ENCODE measurements around the gene FSIP1. TPM values are rescaled to one million over a fixed set of nuclear protein-coding genes. Genes with fewer than 3 reads are reported as not detected.

FSIP1 gene
- polyA plus RNA-seq, 3 donors = 1.4 to 2.6 (median 2.0) TPM

- no peak for DNase-seq (ENCODE audit: extremely low read depth in 1 of 11, low read depth in 9 of 11, low spot score in 4 of 11)
These were observed 142.0 kb downstream of the FSIP1 start for GRCh38 chr15:39640665-39641064.

- no peak for DNase-seq (ENCODE audit: extremely low read depth in 1 of 11, low read depth in 9 of 11, low spot score in 4 of 11)
These were observed 143.6 kb downstream of the FSIP1 start for GRCh38 chr15:39639037-39639436.

- DNase-seq (ENCODE audit: extremely low read depth in 1 of 11, low read depth in 9 of 11, low spot score in 4 of 11) = no peak
These were observed 144.6 kb downstream of the FSIP1 start for GRCh38 chr15:39638041-39638440.

DNA sequence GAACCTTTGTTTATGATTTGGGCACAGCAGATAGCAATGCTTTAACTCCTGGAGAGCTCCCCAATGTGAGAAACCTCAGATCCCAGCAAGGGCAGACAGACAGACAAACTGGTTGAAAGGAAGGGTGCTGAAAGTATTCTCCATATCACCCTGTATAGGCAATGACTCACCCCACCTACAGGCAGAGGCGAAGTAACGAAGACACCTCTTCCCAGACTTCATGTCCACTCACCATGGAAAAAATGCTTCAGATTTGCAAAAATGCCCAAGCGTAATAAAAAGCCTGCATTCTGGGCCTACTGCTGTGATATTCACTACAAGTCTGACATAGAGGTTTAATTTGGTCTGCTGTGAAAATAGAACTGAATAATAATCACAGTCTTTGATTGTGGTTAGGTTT is 151.3 kb downstream of the FSIP1 start:
- DNase-seq (ENCODE audit: extremely low read depth in 1 of 11, low read depth in 9 of 11, low spot score in 4 of 11) = no peak

DNA sequence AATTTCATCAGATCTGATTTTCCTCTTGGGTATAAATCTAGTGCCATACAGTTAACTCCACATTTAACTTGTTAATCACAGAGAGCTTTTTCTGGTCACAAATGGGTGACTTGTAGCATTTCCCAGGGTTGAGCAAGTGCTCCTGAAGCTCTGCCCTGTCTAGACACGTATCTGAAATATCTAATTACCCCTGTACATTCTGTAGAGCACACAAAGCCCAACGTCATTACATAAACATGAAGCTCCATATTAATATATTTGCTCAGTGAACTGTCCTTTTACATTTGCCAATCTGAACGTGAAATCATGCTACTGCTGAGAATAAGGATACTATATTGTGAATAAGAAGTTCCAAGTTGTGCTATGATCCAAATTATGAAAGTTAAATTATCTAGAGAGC is 152.7 kb downstream of the FSIP1 start:
- no peak for DNase-seq (ENCODE audit: extremely low read depth in 1 of 11, low read depth in 9 of 11, low spot score in 4 of 11)

DNA sequence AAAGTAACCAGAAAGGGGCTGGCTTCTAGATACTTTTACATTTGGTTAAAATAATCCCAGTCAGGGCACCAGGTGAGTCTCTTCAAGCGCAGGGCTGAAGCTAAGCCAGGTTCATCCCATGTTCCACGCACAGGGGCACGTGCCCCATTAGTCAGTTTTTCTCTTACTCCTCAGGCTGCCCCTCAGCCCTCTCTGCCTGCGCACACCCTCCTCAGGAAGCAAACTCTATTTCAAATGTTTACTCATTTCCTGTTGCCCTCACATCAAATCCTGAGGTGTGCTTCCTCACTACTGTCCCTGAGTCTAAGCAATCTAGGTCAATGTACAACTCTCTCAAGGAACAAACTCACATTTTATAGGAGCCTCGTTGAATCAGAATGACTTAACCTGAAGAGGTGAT is 153.3 kb downstream of the FSIP1 start:
- no peak for DNase-seq (ENCODE audit: extremely low read depth in 1 of 11, low read depth in 9 of 11, low spot score in 4 of 11)

DNA sequence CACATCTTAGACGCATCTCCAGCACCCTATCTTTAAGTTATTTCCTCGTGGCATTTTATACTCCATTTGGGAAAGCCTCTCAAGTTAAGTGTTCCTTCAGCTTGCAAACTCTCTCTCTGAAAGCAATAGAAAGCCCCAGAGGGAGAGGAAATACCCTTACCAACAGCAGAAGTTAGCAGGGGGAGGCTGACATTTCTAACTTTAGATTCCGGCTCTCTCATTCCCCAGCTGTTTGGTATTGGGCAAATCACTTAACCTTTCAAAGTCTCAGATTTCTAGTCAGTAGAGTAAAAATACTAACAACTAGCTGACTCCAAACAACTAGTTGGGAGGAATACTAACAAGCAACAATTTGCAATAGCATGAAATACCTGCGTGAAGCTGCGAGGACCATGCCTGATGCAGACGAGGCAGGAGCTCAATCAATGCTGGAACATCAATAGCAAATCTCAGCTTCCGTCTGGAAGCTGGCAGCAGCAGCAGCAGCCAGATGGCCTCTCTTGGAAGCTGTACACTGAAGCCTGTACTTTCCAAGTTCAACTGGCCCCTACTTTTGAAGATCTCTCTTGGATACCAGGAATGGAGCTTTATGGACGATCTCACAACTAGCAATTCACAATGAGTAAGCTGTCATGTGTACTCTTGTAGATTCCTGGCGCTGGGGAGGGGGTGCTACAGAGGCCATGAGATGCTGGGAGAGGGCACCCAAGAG is 153.9 kb downstream of the FSIP1 start:
- DNase-seq (ENCODE audit: extremely low read depth in 1 of 11, low read depth in 9 of 11, low spot score in 4 of 11) = no peak

DNA sequence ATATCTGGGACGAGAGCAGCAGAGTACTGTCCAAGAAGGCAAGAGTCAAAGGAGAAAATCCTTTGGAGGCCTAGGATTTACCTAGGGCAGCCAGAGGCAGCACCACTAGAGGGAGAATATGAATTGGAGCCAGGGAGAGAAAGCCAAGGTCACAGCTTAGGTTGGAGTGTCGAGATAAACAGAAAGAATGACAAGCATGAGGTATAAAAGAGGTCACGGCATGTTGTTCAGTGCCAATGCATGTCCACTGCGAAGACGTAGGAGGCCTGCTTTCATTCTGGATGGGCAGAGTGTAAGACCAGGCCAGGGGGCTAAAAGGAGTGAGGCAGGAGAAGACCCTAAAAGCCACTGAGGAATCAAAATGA is 154.5 kb downstream of the FSIP1 start:
- no peak for DNase-seq (ENCODE audit: extremely low read depth in 1 of 11, low read depth in 9 of 11, low spot score in 4 of 11)

GRCh38 chr15:39627451-39628143 is 155.0 kb downstream of the FSIP1 start:
- no peak for DNase-seq (ENCODE audit: extremely low read depth in 1 of 11, low read depth in 9 of 11, low spot score in 4 of 11)

- DNase-seq (ENCODE audit: extremely low read depth in 1 of 11, low read depth in 9 of 11, low spot score in 4 of 11) = no peak
These were observed 156.8 kb downstream of the FSIP1 start for GRCh38 chr15:39625856-39626255.

- DNase-seq (ENCODE audit: extremely low read depth in 1 of 11, low read depth in 9 of 11, low spot score in 4 of 11) = no peak
These were observed 157.2 kb downstream of the FSIP1 start for GRCh38 chr15:39625451-39625850.

DNA sequence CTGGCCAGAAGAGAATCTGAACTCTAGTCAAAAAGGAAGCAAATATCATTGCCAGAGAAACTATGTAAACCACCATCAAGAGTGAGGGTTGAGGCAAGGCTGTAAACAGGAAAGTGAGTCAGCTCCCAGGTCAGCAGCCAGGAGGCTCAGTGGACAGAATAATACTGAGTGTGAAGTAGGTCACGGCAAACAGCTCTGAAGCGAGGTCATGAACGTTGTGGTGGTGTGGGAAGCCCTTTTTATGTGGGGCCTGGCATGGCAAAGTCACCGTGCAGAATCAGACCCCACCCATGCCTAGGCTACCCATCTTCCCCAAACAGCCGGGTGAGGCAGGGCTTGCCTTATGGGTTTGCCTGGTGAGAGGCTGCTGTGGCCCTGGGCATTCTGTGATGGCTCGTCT is 157.8 kb downstream of the FSIP1 start:
- DNase-seq (ENCODE audit: extremely low read depth in 1 of 11, low read depth in 9 of 11, low spot score in 4 of 11) = no peak

DNA sequence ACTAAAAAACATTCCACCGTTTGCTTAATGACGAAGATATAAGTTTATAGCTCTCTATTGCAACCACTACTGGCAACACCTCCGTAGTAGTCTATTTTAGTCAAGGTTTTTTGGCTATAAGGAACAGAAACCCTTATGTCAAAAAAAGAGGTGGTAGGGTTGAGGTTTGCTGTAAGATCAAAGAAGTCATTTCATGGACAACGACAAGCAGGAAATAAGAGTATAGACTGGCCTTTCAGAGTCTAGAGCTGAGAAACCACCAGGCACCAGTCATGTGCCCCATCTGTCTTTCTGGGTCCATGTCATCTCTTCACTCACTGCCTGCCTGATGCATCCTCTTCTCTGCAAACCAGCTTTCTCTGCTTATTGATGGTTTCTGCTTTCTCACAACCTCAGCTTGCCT is 159.1 kb downstream of the FSIP1 start:
- no peak for DNase-seq (ENCODE audit: extremely low read depth in 1 of 11, low read depth in 9 of 11, low spot score in 4 of 11)

DNA sequence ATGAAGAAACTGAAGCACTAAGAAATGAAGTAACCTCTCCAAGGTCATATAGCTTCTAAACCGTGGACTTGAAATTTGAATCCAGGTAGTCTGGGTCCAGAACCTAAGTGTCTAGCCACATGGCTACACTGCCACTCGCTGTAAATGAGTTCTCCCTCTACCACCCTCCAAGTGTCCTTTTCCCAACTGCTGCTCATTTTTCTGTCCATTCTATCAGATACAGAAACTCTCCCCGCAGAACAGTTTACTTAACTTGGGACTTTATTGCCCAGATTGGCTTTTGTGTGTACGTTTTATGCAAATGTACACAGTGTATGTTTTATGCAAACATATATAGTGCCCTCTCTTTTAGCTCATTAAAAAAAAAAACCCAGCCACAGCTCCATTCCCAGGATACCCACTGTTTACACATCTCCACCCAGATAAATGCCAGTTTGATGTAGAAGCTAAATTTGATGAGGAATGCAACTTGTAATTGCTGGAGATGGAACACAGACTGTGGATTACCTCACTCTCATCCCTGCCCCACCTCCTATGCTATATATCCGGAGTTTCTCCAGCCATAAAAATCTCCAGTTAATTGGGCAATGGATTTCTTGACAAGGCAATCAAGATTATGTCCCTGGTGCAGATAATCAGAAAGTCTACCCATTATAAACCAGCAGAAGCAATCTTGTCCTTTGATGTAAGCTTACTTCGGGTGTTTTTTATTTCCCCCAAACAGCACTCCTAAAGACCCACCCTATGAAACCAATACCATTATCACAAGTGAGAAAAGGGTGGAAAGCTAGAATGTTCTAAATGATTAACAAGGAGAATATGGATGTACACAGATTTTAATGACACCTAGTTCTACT is 159.8 kb downstream of the FSIP1 start:
- DNase-seq (ENCODE audit: extremely low read depth in 1 of 11, low read depth in 9 of 11, low spot score in 4 of 11) = no peak

- DNase-seq (ENCODE audit: extremely low read depth in 1 of 11, low read depth in 9 of 11, low spot score in 4 of 11) = no peak
These were observed 160.7 kb downstream of the FSIP1 start for GRCh38 chr15:39621976-39622375.

DNA sequence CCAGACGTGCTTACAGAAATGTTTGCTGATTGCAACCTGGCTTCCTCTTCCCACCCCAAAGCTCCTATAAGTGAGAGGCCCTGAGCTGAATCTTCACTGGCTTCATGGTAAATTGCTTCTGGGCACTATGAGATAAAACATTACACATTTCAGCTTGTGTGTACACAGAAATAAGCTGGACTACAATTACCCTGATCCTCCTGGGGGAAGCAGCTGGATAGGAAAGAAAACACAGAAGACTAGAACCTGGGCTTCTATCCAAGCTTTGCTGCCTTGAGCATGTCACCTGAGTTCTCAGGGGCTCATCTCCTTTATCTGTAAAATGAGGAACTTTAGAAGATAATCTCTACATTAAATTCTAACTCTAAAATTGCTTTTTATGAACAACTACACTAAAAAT is 161.4 kb downstream of the FSIP1 start:
- DNase-seq (ENCODE audit: extremely low read depth in 1 of 11, low read depth in 9 of 11, low spot score in 4 of 11) = no peak

GRCh38 chr15:39618063-39618823 is 164.4 kb downstream of the FSIP1 start:
- no peak for DNase-seq (ENCODE audit: extremely low read depth in 1 of 11, low read depth in 9 of 11, low spot score in 4 of 11)

GRCh38 chr15:39616731-39617455 is 165.7 kb downstream of the FSIP1 start:
- no peak for DNase-seq (ENCODE audit: extremely low read depth in 1 of 11, low read depth in 9 of 11, low spot score in 4 of 11)

GRCh38 chr15:39613861-39614260 is 168.8 kb downstream of the FSIP1 start:
- DNase-seq (ENCODE audit: extremely low read depth in 1 of 11, low read depth in 9 of 11, low spot score in 4 of 11) = no peak

All from renal cortex interstitium (tissue), 11 donors.